Left lung (tissue), 10 donors: ENCODE measurements around the gene PGAP2. TPM values are rescaled to one million over a fixed set of nuclear protein-coding genes. Genes with fewer than 3 reads are reported as not detected.
"Not testable (repeated sequence)": the region's sequence is repeated elsewhere in the genome, so short reads cannot be mapped to it uniquely, and the experiment has no call there.

Experiments used
- ATAC-seq: fragments of 200-7000 bp; cut with Tn5 transposase; one replicate; pipeline ENCODE4 v1.9.1; 2020; ENCODE audit warnings: moderate library complexity
- DNase-seq, 4 donors: peaks; one replicate each; pipeline ENCODE4 v3.0.0-alpha.2; 2013 to 2020
- H3K27ac ChIP-seq, 2 donors: fragments of 200-600 bp; sonication (generic) in 1 of 2; one replicate each; pipeline versions ENCODE4 v1.5.0 to v1.8.0; 2020 to 2021
- H3K27me3 ChIP-seq, 2 donors: fragments of 200-600 bp; sonication (generic) in 1 of 2; one replicate each; pipeline versions ENCODE4 v1.5.0 to v1.8.0; 2020 to 2021
- H3K36me3 ChIP-seq, 2 donors: fragments of 200-600 bp; sonication (generic) in 1 of 2; one replicate each; pipeline versions ENCODE4 v1.5.0 to v1.8.0; 2020 to 2021
- H3K4me1 ChIP-seq, 2 donors: fragments of 200-600 bp; one replicate each; pipeline ENCODE4 v1.8.0; 2021
- H3K4me3 ChIP-seq, 2 donors: fragments of 200-600 bp; sonication (generic) in 1 of 2; one replicate each; pipeline versions ENCODE4 v1.5.0 to v1.8.0; 2020 to 2021; ENCODE audit warnings: mild to moderate bottlenecking in 1 of 2
- H3K9me3 ChIP-seq, 2 donors: fragments of 200-600 bp; sonication (generic) in 1 of 2; one replicate each; pipeline versions ENCODE4 v1.5.0 to v1.8.0; 2020 to 2021
- intact Hi-C, 2 donors: fragments of 100-400 bp; cut with DNase I; formaldehyde crosslinking; loops; one replicate each; pipeline versions ENCODE4 v1.11.2 to v1.14.2; 2022
- polyA plus RNA-seq, 6 donors: library from polyadenylated mRNA; unstranded; fragments of 120-200 nt; gene quantifications; one replicate each; pipeline ENCODE4 v1.2.1, GENCODE V29; 2013; ENCODE audit not compliant: insufficient read length in 6 of 6
- total RNA-seq, 2 donors: library from RNA; stranded (reverse); fragmentation: NEBNext Ultra II Directional; extraction: Animal tissue kit (Norgen Biotek cat#: 25700); gene quantifications; one replicate each; pipeline ENCODE4 v1.2.1, GENCODE V29; 2021
- TF ChIP-seq, protein P1 (sequence below), 2 donors: fragments of 200-600 bp; sonication (generic) in 1 of 2; IDR thresholded peaks; one replicate each; pipeline versions ENCODE4 v1.5.0 to v1.8.0; 2021; ENCODE audit warnings: antibody characterized with exemption in 2 of 2
- donor health status: DM: no; HTN: yes; CAD: no.
- donor health status: DM: no; HTN: no; CAD: no.

The PGAP2 gene
- total and polyA plus RNA-seq, 8 donors = 19.5 to 60.2 (median 52.4) TPM

DNA sequence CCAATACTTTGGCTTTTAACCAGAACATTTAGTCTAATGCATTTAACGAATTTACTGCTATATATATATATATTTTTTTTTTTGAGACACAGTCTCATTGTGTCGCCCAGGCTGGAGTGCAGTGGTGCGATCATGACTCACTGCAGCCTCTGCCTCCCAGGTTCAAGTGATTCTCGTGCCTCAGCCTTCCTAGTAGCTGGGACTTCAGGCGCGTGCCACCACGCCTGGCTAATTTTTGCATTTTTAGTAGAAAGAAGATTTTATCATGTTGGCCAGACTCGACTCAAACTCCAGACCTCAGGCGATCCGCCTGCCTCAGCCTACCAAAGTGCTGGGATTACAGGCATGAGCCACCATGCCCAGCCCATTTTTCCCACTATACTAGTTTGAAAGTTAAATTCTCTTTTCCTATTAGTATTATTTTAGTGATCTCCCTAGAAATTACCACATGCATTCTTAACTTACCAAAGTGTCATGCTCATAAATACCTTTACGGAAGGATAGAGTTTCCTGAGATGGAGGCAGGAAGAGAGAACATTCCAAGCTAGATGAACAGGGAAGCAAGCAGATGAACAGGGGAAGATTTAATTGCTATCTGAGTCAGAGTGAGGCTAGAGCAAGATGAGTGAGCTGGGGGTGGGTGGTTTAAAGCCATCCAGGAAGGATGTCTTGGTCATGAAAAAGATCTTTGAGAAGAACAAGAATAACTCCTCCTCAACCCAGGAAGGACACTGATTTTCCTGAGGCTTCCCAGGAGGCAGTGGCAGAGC is 4.4 kb upstream of the PGAP2 start:
- Histone ChIP-seq H3K27me3 (no peaks in the 10 kb centered on the region), H3K27ac (no peak overlapping the region), H3K36me3 (no peaks in the 10 kb centered on the region), H3K4me3 (no peak overlapping the region), H3K4me1 (peaks cover 0 to 3% of the 10 kb centered on the region in 2 donors), H3K9me3 (no peaks in the 10 kb centered on the region)
- TF ChIP-seq, protein P1, sequence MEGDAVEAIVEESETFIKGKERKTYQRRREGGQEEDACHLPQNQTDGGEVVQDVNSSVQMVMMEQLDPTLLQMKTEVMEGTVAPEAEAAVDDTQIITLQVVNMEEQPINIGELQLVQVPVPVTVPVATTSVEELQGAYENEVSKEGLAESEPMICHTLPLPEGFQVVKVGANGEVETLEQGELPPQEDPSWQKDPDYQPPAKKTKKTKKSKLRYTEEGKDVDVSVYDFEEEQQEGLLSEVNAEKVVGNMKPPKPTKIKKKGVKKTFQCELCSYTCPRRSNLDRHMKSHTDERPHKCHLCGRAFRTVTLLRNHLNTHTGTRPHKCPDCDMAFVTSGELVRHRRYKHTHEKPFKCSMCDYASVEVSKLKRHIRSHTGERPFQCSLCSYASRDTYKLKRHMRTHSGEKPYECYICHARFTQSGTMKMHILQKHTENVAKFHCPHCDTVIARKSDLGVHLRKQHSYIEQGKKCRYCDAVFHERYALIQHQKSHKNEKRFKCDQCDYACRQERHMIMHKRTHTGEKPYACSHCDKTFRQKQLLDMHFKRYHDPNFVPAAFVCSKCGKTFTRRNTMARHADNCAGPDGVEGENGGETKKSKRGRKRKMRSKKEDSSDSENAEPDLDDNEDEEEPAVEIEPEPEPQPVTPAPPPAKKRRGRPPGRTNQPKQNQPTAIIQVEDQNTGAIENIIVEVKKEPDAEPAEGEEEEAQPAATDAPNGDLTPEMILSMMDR (IDR thresholded peaks at IDR 0.05) = no peak
- intact Hi-C loops = no loop called here
- no peak for DNase-seq
- no peak for ATAC-seq

DNA sequence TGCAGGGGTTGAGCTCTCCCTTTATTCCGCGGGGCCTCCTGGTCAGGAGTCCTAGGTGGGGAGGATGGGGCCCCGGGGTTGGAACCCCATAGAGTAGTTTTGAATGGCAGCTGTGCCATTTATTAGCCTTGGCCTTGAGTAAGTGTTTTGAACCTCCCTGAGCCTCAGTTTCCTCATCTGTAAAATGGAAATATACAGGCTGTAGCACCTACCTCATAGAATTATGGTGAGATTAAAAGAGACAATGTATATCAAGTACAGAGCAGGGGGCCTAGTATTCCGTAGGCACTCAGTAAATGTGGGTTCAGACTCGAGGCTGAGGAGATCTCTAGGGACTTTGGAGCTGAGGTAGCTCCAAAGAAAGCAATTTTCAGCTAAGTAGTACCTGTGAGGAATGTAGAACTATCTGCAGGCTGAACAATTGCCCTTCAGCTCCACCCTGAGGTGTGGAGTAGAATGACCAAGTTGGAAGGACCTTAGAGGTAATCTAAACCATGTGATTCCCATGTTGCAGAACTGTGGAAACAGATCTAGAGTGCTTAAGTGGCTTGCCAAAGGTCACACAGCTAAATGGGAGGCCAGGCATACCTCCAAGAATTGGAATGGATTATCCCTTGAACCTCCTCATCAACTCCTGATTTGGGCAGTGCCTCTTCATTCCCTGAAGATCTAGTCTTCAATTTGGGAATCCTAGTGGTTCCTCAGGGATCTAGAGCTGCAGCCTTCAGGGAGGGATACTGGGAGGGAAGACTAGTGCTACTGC is 682 bp downstream of the PGAP2 start:
- Histone ChIP-seq H3K27me3 (no peaks in the 10 kb centered on the region), H3K9me3 (no peaks in the 10 kb centered on the region), H3K4me3 (peak overlapping the region; percentile 66 to 76), H3K4me1 (peaks cover 0 to 9% of the 10 kb centered on the region in 2 donors), H3K36me3 (no peaks in the 10 kb centered on the region), H3K27ac (peak overlapping the region; percentile 58 to 79)
- peak; percentile 86 for ATAC-seq
- TF ChIP-seq, protein P1 (IDR thresholded peaks at IDR 0.05) = peak; percentile 29 to 46
- peak in 2 of 4 donors; percentile 44 to 56 for DNase-seq
- intact Hi-C loops = no loop called here

GRCh38 chr11:3809624-3809928 is 1.2 kb downstream of the PGAP2 start:
- H3K4me1 ChIP-seq = peaks cover 0 to 9% of the 10 kb centered on the region in 2 donors
- no peak for ATAC-seq

GRCh38 chr11:3810446-3810845 is 2.1 kb downstream of the PGAP2 start:
- H3K4me3 ChIP-seq = no peak overlapping the region
- DNase-seq (no peak), ATAC-seq (no peak)
- no peak overlapping the region for H3K27ac ChIP-seq
- no peaks in the 10 kb centered on the region for H3K27me3 ChIP-seq
- H3K9me3 ChIP-seq = no peaks in the 10 kb centered on the region
- H3K36me3 ChIP-seq = no peaks in the 10 kb centered on the region
- TF ChIP-seq, protein P1 (IDR thresholded peaks at IDR 0.05) = no peak
- intact Hi-C loops = no loop called here
- H3K4me1 ChIP-seq = peaks cover 0 to 9% of the 10 kb centered on the region in 2 donors

More at GRCh38 chr11:3809624-3809928, 1.2 kb downstream of the PGAP2 start:
- Histone ChIP-seq H3K27me3 (no peaks in the 10 kb centered on the region), H3K9me3 (no peaks in the 10 kb centered on the region), H3K4me3 (no peak overlapping the region), H3K36me3 (no peaks in the 10 kb centered on the region), H3K27ac (no peak overlapping the region)
- TF ChIP-seq, protein P1 (IDR thresholded peaks at IDR 0.05) = no peak
- intact Hi-C loops = no loop called here
- DNase-seq = no peak

DNA sequence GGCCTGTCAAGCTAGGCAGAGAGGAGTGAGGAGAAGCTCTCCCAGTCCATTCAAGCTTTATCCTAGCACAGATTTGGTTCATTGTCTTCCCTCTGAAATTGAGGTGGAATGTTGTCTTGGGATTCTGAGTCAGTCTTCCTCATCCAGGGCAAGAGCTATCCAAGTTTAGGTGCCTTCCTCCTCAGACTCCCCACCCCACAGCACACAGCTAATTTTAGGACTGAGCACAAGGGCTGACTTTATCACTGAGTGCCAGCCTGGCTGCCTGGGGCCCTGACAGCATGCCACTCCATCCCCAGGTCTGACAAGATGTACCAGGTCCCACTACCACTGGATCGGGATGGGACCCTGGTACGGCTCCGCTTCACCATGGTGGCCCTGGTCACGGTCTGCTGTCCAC is 2.6 kb downstream of the PGAP2 start:
- DNase-seq (no peak), ATAC-seq (no peak)
- H3K36me3 ChIP-seq = no peaks in the 10 kb centered on the region
- no peak overlapping the region for H3K4me3 ChIP-seq
- H3K27me3 ChIP-seq = no peaks in the 10 kb centered on the region
- H3K9me3 ChIP-seq = no peaks in the 10 kb centered on the region
- TF ChIP-seq, protein P1 (IDR thresholded peaks at IDR 0.05) = no peak
- no peak overlapping the region for H3K27ac ChIP-seq
- intact Hi-C loops = no loop called here
- peaks cover 0 to 9% of the 10 kb centered on the region in 2 donors for H3K4me1 ChIP-seq

DNA sequence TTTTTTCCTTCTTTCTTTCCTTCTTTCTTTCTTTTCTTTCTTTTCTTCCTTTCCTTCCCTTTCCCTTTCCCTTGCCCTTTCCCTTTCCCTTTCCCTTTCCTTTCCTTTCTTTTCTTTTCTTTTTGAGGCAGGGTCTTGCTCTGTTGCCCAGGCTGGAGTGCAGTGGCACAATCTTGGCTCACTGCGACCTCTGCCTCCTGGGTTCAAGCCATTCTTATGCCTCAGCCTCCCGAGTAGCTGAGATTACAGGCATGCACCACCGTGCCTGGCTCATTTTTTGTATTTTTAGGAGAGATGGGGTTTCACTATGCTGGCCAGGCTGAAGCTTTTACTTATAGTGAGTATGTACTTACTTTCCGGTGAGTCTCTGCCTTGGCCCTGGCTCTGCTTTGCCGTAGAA is 6.5 kb downstream of the PGAP2 start:
- H3K36me3 ChIP-seq, H3K27ac ChIP-seq, intact Hi-C loops, H3K9me3 ChIP-seq, H3K4me1 ChIP-seq, H3K4me3 ChIP-seq, DNase-seq, H3K27me3 ChIP-seq, ATAC-seq: not testable (repeated sequence)
